HUES48 (cell line): ENCODE results near the gene ACOT7.
"Not testable (repeated sequence)": the region's sequence is repeated elsewhere in the genome, so short reads cannot be mapped to it uniquely, and the experiment has no call there.

Experiments used
- H3K27ac ChIP-seq: one replicate; pipeline ENCODE4 v1.7.0; 2013; ENCODE audit warnings: low read depth, low read length, inconsistent platforms
- H3K27me3 ChIP-seq: 2 replicates; pipeline ENCODE4 v1.6.1; 2013; ENCODE audit warnings: mild to moderate bottlenecking, low read length; ENCODE audit not compliant: control insufficient read depth, insufficient read depth
- H3K36me3 ChIP-seq: 2 replicates; pipeline ENCODE4 v1.6.1; 2013; ENCODE audit warnings: low read length; ENCODE audit not compliant: control insufficient read depth, insufficient read depth
- H3K4me1 ChIP-seq: 2 replicates; pipeline ENCODE4 v1.6.1; 2013; ENCODE audit warnings: mild to moderate bottlenecking, low read length; ENCODE audit not compliant: control insufficient read depth, insufficient read depth
- H3K4me3 ChIP-seq: 2 replicates; pipeline ENCODE4 v1.5.1; 2013; ENCODE audit warnings: mild to moderate bottlenecking, low read depth, low read length
- H3K9ac ChIP-seq: 2 replicates; pipeline ENCODE4 v1.6.1; 2013; ENCODE audit warnings: mild to moderate bottlenecking, low read depth, low read length, moderate library complexity
- H3K9me3 ChIP-seq: 2 replicates; pipeline ENCODE4 v1.6.1; 2013; ENCODE audit warnings: low read length; ENCODE audit not compliant: control insufficient read depth, insufficient read depth

The ACOT7 gene

GRCh38 chr1:6373961-6374720 is 19.4 kb downstream of the ACOT7 start:
- Histone ChIP-seq H3K9ac (no peak overlapping the region), H3K4me3 (no peak overlapping the region), H3K4me1 (no peaks in the 10 kb centered on the region), H3K9me3 (no peaks in the 10 kb centered on the region), H3K27ac (no peak overlapping the region), H3K27me3 (no peaks in the 10 kb centered on the region), H3K36me3 (no peaks in the 10 kb centered on the region)

- H3K9me3 ChIP-seq, H3K36me3 ChIP-seq, H3K4me3 ChIP-seq, H3K27ac ChIP-seq, H3K27me3 ChIP-seq, H3K4me1 ChIP-seq, H3K9ac ChIP-seq: not testable (repeated sequence)
Observed at GRCh38 chr1:6372236-6372635, 21.3 kb downstream of the ACOT7 start.

- Histone ChIP-seq H3K27me3 (no peaks in the 10 kb centered on the region), H3K4me1 (no peaks in the 10 kb centered on the region), H3K27ac (no peak overlapping the region), H3K4me3 (no peak overlapping the region), H3K9ac (no peak overlapping the region), H3K36me3 (no peaks in the 10 kb centered on the region), H3K9me3 (no peaks in the 10 kb centered on the region)
Observed at GRCh38 chr1:6370006-6370405, 23.6 kb downstream of the ACOT7 start.

- Histone ChIP-seq H3K27ac (no peak overlapping the region), H3K4me3 (no peak overlapping the region), H3K4me1 (no peaks in the 10 kb centered on the region), H3K9ac (no peak overlapping the region), H3K36me3 (no peaks in the 10 kb centered on the region), H3K27me3 (no peaks in the 10 kb centered on the region), H3K9me3 (no peaks in the 10 kb centered on the region)
Observed at GRCh38 chr1:6367381-6368012, 26.1 kb downstream of the ACOT7 start.

GRCh38 chr1:6365047-6365446 is 28.5 kb downstream of the ACOT7 start:
- Histone ChIP-seq H3K36me3 (no peaks in the 10 kb centered on the region), H3K27ac (no peak overlapping the region), H3K9me3 (no peaks in the 10 kb centered on the region), H3K4me1 (no peaks in the 10 kb centered on the region), H3K4me3 (no peak overlapping the region), H3K27me3 (no peaks in the 10 kb centered on the region), H3K9ac (no peak overlapping the region)

GRCh38 chr1:6363085-6363884 is 30.3 kb downstream of the ACOT7 start:
- not testable (repeated sequence) for H3K9ac ChIP-seq, H3K27me3 ChIP-seq, H3K9me3 ChIP-seq, H3K36me3 ChIP-seq, H3K4me3 ChIP-seq, H3K27ac ChIP-seq
- peaks cover 14% of the 10 kb centered on the region for H3K4me1 ChIP-seq

GRCh38 chr1:6361124-6361775 is 32.3 kb downstream of the ACOT7 start:
- H3K36me3 ChIP-seq, result no peaks in the 10 kb centered on the region

GRCh38 chr1:6360517-6361070 is 33.0 kb downstream of the ACOT7 start:
- no peak overlapping the region for H3K4me3 ChIP-seq
- H3K27ac ChIP-seq, result no peak overlapping the region
- no peaks in the 10 kb centered on the region for H3K36me3 ChIP-seq
- H3K9ac ChIP-seq, result no peak overlapping the region
- H3K27me3 ChIP-seq, result no peaks in the 10 kb centered on the region
- peaks cover 18% of the 10 kb centered on the region for H3K4me1 ChIP-seq
- no peaks in the 10 kb centered on the region for H3K9me3 ChIP-seq

More at GRCh38 chr1:6361124-6361775, 32.3 kb downstream of the ACOT7 start:
- H3K27me3 ChIP-seq, result no peaks in the 10 kb centered on the region
- no peak overlapping the region for H3K27ac ChIP-seq
- no peak overlapping the region for H3K9ac ChIP-seq
- peaks cover 18% of the 10 kb centered on the region for H3K4me1 ChIP-seq
- no peaks in the 10 kb centered on the region for H3K9me3 ChIP-seq
- no peak overlapping the region for H3K4me3 ChIP-seq

- no peak overlapping the region for H3K4me3 ChIP-seq
- no peaks in the 10 kb centered on the region for H3K9me3 ChIP-seq
- no peaks in the 10 kb centered on the region for H3K36me3 ChIP-seq
- peaks cover 18% of the 10 kb centered on the region for H3K4me1 ChIP-seq
- no peak overlapping the region for H3K27ac ChIP-seq
- H3K27me3 ChIP-seq, result no peaks in the 10 kb centered on the region
- no peak overlapping the region for H3K9ac ChIP-seq
Observed at GRCh38 chr1:6360117-6360496, 33.5 kb downstream of the ACOT7 start.

GRCh38 chr1:6359216-6360116 is 34.1 kb downstream of the ACOT7 start:
- H3K4me1 ChIP-seq, result peaks cover 18% of the 10 kb centered on the region
- no peaks in the 10 kb centered on the region for H3K36me3 ChIP-seq
- H3K4me3 ChIP-seq, result no peak overlapping the region
- H3K9ac ChIP-seq, result no peak overlapping the region
- no peak overlapping the region for H3K27ac ChIP-seq
- no peaks in the 10 kb centered on the region for H3K27me3 ChIP-seq
- H3K9me3 ChIP-seq, result no peaks in the 10 kb centered on the region
